Glomerular visceral epithelial cell (primary cell): ENCODE measurements around the gene INPP5D.
"Not testable (repeated sequence)": the region's sequence is repeated elsewhere in the genome, so short reads cannot be mapped to it uniquely, and the experiment has no call there.

Experiments used
- DNase-seq: peaks from one replicate; pipeline ENCODE4 v3.0.0-alpha.2; 2016; ENCODE audit errors: extremely low spot score

Gene INPP5D

GRCh38 chr2:233053928-233054784 is 6.0 kb upstream of the INPP5D start:
- peak; percentile 49 for DNase-seq

GRCh38 chr2:233055362-233055761 is 4.8 kb upstream of the INPP5D start:
- DNase-seq, result no peak

GRCh38 chr2:233056961-233057605 is 3.1 kb upstream of the INPP5D start:
- no peak for DNase-seq

GRCh38 chr2:233058717-233059546 is 1.2 kb upstream of the INPP5D start:
- DNase-seq, result no peak

GRCh38 chr2:233059547-233059796 is 670 bp upstream of the INPP5D start:
- no peak for DNase-seq

GRCh38 chr2:233060501-233060979 is 398 bp downstream of the INPP5D start:
- no peak for DNase-seq

- no peak for DNase-seq
These were observed 943 bp downstream of the INPP5D start for GRCh38 chr2:233060980-233061590.

GRCh38 chr2:233061591-233062450 is 1.7 kb downstream of the INPP5D start:
- DNase-seq, result no peak

GRCh38 chr2:233062451-233062850 is 2.3 kb downstream of the INPP5D start:
- no peak for DNase-seq

GRCh38 chr2:233062946-233063268 is 2.8 kb downstream of the INPP5D start:
- DNase-seq, result no peak

GRCh38 chr2:233063269-233063975 is 3.3 kb downstream of the INPP5D start:
- no peak for DNase-seq

GRCh38 chr2:233063976-233064411 is 3.9 kb downstream of the INPP5D start:
- DNase-seq, result no peak

- DNase-seq, result no peak
These were observed 4.5 kb downstream of the INPP5D start for GRCh38 chr2:233064530-233065199.

- DNase-seq, result not testable (repeated sequence)
These were observed 5.1 kb downstream of the INPP5D start for GRCh38 chr2:233065200-233065589.

GRCh38 chr2:233065954-233066470 is 5.9 kb downstream of the INPP5D start:
- no peak for DNase-seq

- DNase-seq, result no peak
These were observed 8.7 kb downstream of the INPP5D start for GRCh38 chr2:233068762-233069418.

GRCh38 chr2:233072838-233073237 is 12.7 kb downstream of the INPP5D start:
- DNase-seq, result no peak

- DNase-seq, result no peak
These were observed 14.0 kb downstream of the INPP5D start for GRCh38 chr2:233074106-233074505.
